ENCODE measurements around the gene MYO1G.
A peak's percentile ranks its signal among the peaks of the same experiment; 100 is the strongest.

Gene MYO1G

GRCh38 chr7:44962483-44963251 is 16.1 kb downstream of the MYO1G start:
- no peak overlapping the region for H3K27ac ChIP-seq
- TF ChIP-seq ZFX (IDR thresholded peaks at IDR 0.05; ENCODE audit: borderline replicate concordance) = no peak
- 0 out of 2 replicates have a peak, but pooled peaks have one; percentile 30 for TF ChIP-seq CTCF (IDR thresholded peaks at IDR 0.05)

- TF ChIP-seq CTCF (IDR thresholded peaks at IDR 0.05) (no peak), ZFX (IDR thresholded peaks at IDR 0.05; ENCODE audit: borderline replicate concordance) (no peak)
- no peak overlapping the region for H3K27ac ChIP-seq
Observed at GRCh38 chr7:44961844-44962482, 16.9 kb downstream of the MYO1G start.

GRCh38 chr7:44960011-44960580 is 18.7 kb downstream of the MYO1G start:
- TF ChIP-seq ZFX (IDR thresholded peaks at IDR 0.05; ENCODE audit: borderline replicate concordance) (no peak), CTCF (IDR thresholded peaks at IDR 0.05) (no peak)
- no peak overlapping the region for H3K27ac ChIP-seq

- no peak for TF ChIP-seq ZFX (IDR thresholded peaks at IDR 0.05; ENCODE audit: borderline replicate concordance)
- no peak for TF ChIP-seq CTCF (IDR thresholded peaks at IDR 0.05)
- no peak overlapping the region for H3K27ac ChIP-seq
Observed at GRCh38 chr7:44959433-44959951, 19.3 kb downstream of the MYO1G start.

GRCh38 chr7:44958645-44959344 is 20.0 kb downstream of the MYO1G start:
- TF ChIP-seq ZFX (IDR thresholded peaks at IDR 0.05; ENCODE audit: borderline replicate concordance) = no peak
- no peak for TF ChIP-seq CTCF (IDR thresholded peaks at IDR 0.05)
- H3K27ac ChIP-seq = no peak overlapping the region

GRCh38 chr7:44956157-44956766 is 22.6 kb downstream of the MYO1G start:
- TF ChIP-seq ZFX (IDR thresholded peaks at IDR 0.05; ENCODE audit: borderline replicate concordance) (no peak), CTCF (IDR thresholded peaks at IDR 0.05) (no peak)
- no peak overlapping the region for H3K27ac ChIP-seq

Data from 22Rv1 (cell line).